Panc1 (cell line): ENCODE measurements around the gene MAPK10. TPM values are rescaled to one million over a fixed set of nuclear protein-coding genes. Genes with fewer than 3 reads are reported as not detected.
"Not testable (repeated sequence)": the region's sequence is repeated elsewhere in the genome, so short reads cannot be mapped to it uniquely, and the experiment has no call there.

Experiments
- ATAC-seq: fragments of 200-7000 bp; cut with Tn5 transposase; 2 replicates; pipeline ENCODE4 v1.9.1; 2020; ENCODE audit warnings: mild to moderate bottlenecking, moderate library complexity
- BruUV-seq: library from RNA; stranded (reverse); fragments of 400-500 nt; replicated peaks from 2 replicates; lab custom pipeline; 2021; lab: Mats Ljungman, UMichigan
- CTCF ChIA-PET: fragments of 300-600 bp; sonication (Branson Sonifier 250); formaldehyde crosslinking; loops from one replicate; lab custom pipeline; 2022; ENCODE audit warnings: antibody characterized with exemption; lab: Charles Lee
- POLR2A ChIA-PET: fragments of 300-600 bp; sonication (Branson Sonifier 250); formaldehyde crosslinking; loops from one replicate; lab custom pipeline; 2022; ENCODE audit warnings: antibody characterized with exemption; lab: Charles Lee
- DNase-seq: peaks from one replicate; pipeline ENCODE4 v3.0.0-alpha.2; 2010; ENCODE audit warnings: low read depth, low spot score
- H3K27ac ChIP-seq: 2 replicates; pipeline ENCODE4 v1.5.1; 2011; ENCODE audit warnings: mild to moderate bottlenecking, low read length, inconsistent platforms
- H3K27me3 ChIP-seq: fragments of 200-500 bp; sonication (Bioruptor generic); 2 replicates; pipeline ENCODE4 v1.6.0; 2014; ENCODE audit warnings: low read length, inconsistent platforms; ENCODE audit not compliant: control insufficient read depth, insufficient read depth
- H3K36me3 ChIP-seq: fragments of 200-500 bp; sonication (Bioruptor generic); 2 replicates; pipeline ENCODE4 v1.5.1; 2014; ENCODE audit warnings: inconsistent platforms, mild to moderate bottlenecking, low read length, moderate library complexity; ENCODE audit not compliant: control insufficient read depth, insufficient read depth
- H3K4me1 ChIP-seq: 2 replicates; pipeline ENCODE4 v1.5.1; 2011; ENCODE audit warnings: inconsistent platforms, mild to moderate bottlenecking, low read length, moderate library complexity; ENCODE audit not compliant: control insufficient read depth, insufficient read depth
- H3K4me3 ChIP-seq, 2 experiments: 2 replicates each; pipeline ENCODE4 v1.5.1; 2011 to 2012; ENCODE audit warnings: low read depth in 2 of 2, low read length in 2 of 2, mild to moderate bottlenecking in 2 of 2, inconsistent platforms in 1 of 2, moderate library complexity in 1 of 2
- H3K9me3 ChIP-seq: fragments of 200-500 bp; sonication (Bioruptor generic); 2 replicates; pipeline ENCODE4 v1.5.1; 2014; ENCODE audit warnings: low read depth, mild to moderate bottlenecking, inconsistent platforms, low read length, moderate library complexity; ENCODE audit not compliant: control insufficient read depth, insufficient read depth
- CTCF ChIP-seq: fragments of 450-650 bp; IDR thresholded peaks from 2 replicates; pipeline ENCODE4 v1.5.1; 2017; ENCODE audit warnings: mild to moderate bottlenecking
- POLR2AphosphoS5 ChIP-seq: IDR thresholded peaks from 2 replicates; pipeline ENCODE4 v1.6.1; 2012; ENCODE audit warnings: mild to moderate bottlenecking, low read depth, low read length, moderate library complexity
- REST ChIP-seq, 2 experiments: IDR thresholded peaks; 2 replicates each; pipeline ENCODE4 v1.6.1; 2011 to 2012; ENCODE audit warnings: low read depth in 2 of 2, control low read depth in 1 of 2, low read length in 1 of 2, mild to moderate bottlenecking in 1 of 2, moderate library complexity in 1 of 2; ENCODE audit not compliant: insufficient read depth in 1 of 2
- SIN3A ChIP-seq: IDR thresholded peaks from 2 replicates; pipeline ENCODE4 v1.6.1; 2012; ENCODE audit warnings: low read depth, mild to moderate bottlenecking, low read length, moderate library complexity, borderline replicate concordance; ENCODE audit not compliant: insufficient read depth
- TCF7L2 ChIP-seq: IDR thresholded peaks from 2 replicates; pipeline ENCODE4 v1.6.1; 2011; ENCODE audit warnings: mild to moderate bottlenecking, low read depth, low read length, inconsistent platforms
- in situ Hi-C: cut with HindIII; loops from 2 replicates; pipeline ENCODE4 v1.10.0; 2016; ENCODE audit warnings: low sequenced_read_pairs, low pct_unique_long_range_greater_than_20kb
- intact Hi-C: fragments of 100-400 bp; cut with micrococcal nuclease; formaldehyde crosslinking; loops from one replicate; pipeline ENCODE4 v1.10.0; 2022; ENCODE audit not compliant: unreplicated experiment
- total RNA-seq: library from RNA; stranded (reverse); gene quantifications from one replicate; pipeline ENCODE4 v1.2.1, GENCODE V29; 2021; ENCODE audit not compliant: unreplicated experiment

The MAPK10 gene
- total RNA-seq, 1 experiment from 2014 or later: 0.85 TPM

GRCh38 chr4:85966373-85966772 is 393.5 kb downstream of the MAPK10 start:
- no peaks in the 10 kb centered on the region for H3K27me3 ChIP-seq
- H3K4me1 ChIP-seq: no peaks in the 10 kb centered on the region; the same call in 1 of the 2 replicates
- H3K27ac ChIP-seq: no peak overlapping the region
- ChIA-PET CTCF (interaction anchor here (0.6 kb wide), 1 partner anchor 143 kb away, joined by 6 read pairs; no protein-coding TSS in a partner anchor), POLR2A (no interaction called here)
- no peaks in the 10 kb centered on the region for H3K9me3 ChIP-seq
- ATAC-seq (no peak), DNase-seq (no peak)
- no peak overlapping the region for H3K4me3 ChIP-seq
- no TSS peak for BruUV-seq
- no peaks in the 10 kb centered on the region; the same call in 1 of the 2 replicates for H3K36me3 ChIP-seq
- TF ChIP-seq POLR2AphosphoS5 (no peak), SIN3A (no peak), CTCF (no peak), REST (IDR thresholded peaks at IDR 0.05; ENCODE audit: insufficient read depth in 1 of 2, low read depth in 2 of 2, low read length in 1 of 2) (no peak), TCF7L2 (no peak)
- in situ Hi-C loops (no loop called here), intact Hi-C loops (loop anchor here (5.0 to 10.0 kb wide), 2 partner anchors 139 to 882 kb away; no protein-coding TSS in a partner anchor)

GRCh38 chr4:85965529-85965928 is 394.3 kb downstream of the MAPK10 start:
- BruUV-seq: no TSS peak
- Histone ChIP-seq H3K4me3 (no peak overlapping the region), H3K27me3 (no peaks in the 10 kb centered on the region), H3K27ac (no peak overlapping the region), H3K9me3 (no peaks in the 10 kb centered on the region), H3K36me3 (no peaks in the 10 kb centered on the region; the same call in 1 of the 2 replicates), H3K4me1 (no peaks in the 10 kb centered on the region; the same call in 1 of the 2 replicates)
- no peak for DNase-seq
- no peak for ATAC-seq
- in situ Hi-C loops (no loop called here), intact Hi-C loops (loop anchor here (5.0 to 10.0 kb wide), 2 partner anchors 138 to 881 kb away; no protein-coding TSS in a partner anchor)
- ChIA-PET POLR2A (no interaction called here), CTCF (interaction anchor here (0.6 kb wide), 1 partner anchor 142 kb away, joined by 6 read pairs; no protein-coding TSS in a partner anchor)
- TF ChIP-seq POLR2AphosphoS5: no peak
- TF ChIP-seq SIN3A: no peak
- TF ChIP-seq TCF7L2: no peak
- no peak for TF ChIP-seq REST (IDR thresholded peaks at IDR 0.05; ENCODE audit: insufficient read depth in 1 of 2, low read depth in 2 of 2, low read length in 1 of 2)
- TF ChIP-seq CTCF: no peak

- BruUV-seq, H3K9me3 ChIP-seq, H3K27me3 ChIP-seq, ATAC-seq, H3K27ac ChIP-seq, POLR2A ChIA-PET, H3K36me3 ChIP-seq, H3K4me1 ChIP-seq, DNase-seq, in situ Hi-C loops, H3K4me3 ChIP-seq: not testable (repeated sequence)
- intact Hi-C loops: loop anchor here (5.0 to 10.0 kb wide), 2 partner anchors 138 to 880 kb away; no protein-coding TSS in a partner anchor
- CTCF ChIA-PET: interaction anchor here (0.6 kb wide), 1 partner anchor 9 kb away, joined by 4 read pairs; no protein-coding TSS in a partner anchor
Measured at GRCh38 chr4:85965017-85965416, 394.8 kb downstream of the MAPK10 start.
